Measurements from ENCODE around the gene PON3. TPM values are rescaled to one million over a fixed set of nuclear protein-coding genes. Genes with fewer than 3 reads are reported as not detected.
A peak's percentile ranks its signal among the peaks of the same experiment; 100 is the strongest.

The PON3 gene
- total RNA-seq, 4 donors from 2014 or later = 4.2 to 11.8 (median 8.6) TPM

DNA sequence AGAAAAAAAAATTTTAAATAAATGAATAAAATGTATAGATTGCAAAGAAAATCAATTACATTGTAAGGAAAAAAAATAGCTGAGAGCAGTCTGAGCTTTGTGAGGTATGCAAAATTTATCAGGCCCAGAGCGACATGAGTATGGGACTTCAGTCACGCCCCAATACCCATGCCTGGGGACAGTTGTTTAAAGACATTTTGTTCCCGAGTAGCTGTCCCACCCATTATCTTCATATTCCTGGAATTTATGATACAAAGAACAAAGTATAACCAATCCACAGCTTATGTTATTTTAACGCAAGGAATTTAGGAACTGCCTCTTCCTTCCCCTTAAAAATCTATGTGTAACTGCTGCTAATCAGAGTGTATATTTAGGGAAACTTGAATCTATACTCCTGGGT lies 40.2 kb upstream of the PON3 start:
- no peaks in the 10 kb centered on the region for H3K4me1 ChIP-seq
- H3K9me3 ChIP-seq = no peaks in the 10 kb centered on the region
- no peaks in the 10 kb centered on the region for H3K27me3 ChIP-seq
- no peak for TF ChIP-seq POLR2A (IDR thresholded peaks at IDR 0.05)
- TF ChIP-seq, protein P1, sequence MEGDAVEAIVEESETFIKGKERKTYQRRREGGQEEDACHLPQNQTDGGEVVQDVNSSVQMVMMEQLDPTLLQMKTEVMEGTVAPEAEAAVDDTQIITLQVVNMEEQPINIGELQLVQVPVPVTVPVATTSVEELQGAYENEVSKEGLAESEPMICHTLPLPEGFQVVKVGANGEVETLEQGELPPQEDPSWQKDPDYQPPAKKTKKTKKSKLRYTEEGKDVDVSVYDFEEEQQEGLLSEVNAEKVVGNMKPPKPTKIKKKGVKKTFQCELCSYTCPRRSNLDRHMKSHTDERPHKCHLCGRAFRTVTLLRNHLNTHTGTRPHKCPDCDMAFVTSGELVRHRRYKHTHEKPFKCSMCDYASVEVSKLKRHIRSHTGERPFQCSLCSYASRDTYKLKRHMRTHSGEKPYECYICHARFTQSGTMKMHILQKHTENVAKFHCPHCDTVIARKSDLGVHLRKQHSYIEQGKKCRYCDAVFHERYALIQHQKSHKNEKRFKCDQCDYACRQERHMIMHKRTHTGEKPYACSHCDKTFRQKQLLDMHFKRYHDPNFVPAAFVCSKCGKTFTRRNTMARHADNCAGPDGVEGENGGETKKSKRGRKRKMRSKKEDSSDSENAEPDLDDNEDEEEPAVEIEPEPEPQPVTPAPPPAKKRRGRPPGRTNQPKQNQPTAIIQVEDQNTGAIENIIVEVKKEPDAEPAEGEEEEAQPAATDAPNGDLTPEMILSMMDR (IDR thresholded peaks at IDR 0.05) = no peak
- intact Hi-C loops (cut with DNase I) = no loop called here
- H3K4me3 ChIP-seq (replicated peaks in 1 of 3) = no peak overlapping the region
- WGBS, 2 donors = 80 to 85% methylated on average over 4 of the region's 4 CpGs
- H3K27ac ChIP-seq = no peak overlapping the region
- no peak for DNase-seq
- no peaks in the 10 kb centered on the region for H3K36me3 ChIP-seq

DNA sequence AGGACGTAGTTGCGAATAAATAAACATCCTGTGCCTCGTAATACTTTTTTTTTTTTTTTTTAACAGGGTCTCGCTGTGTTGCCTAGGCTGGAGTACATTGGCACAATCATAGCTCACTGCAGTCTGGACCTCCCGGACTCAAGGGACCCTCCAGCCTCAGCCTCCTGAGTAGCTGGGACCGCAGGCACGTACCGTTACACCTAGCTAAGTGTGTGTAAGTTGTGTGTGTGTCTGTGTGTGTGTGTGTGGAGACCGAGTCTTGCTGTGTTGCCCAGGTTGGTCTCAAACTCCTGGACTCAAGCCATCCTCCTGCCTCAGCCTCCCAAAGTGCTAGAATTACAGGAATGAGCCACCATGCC lies 39.2 kb upstream of the PON3 start:
- WGBS, 2 donors = 39 to 61% methylated on average over 9 of the region's 9 CpGs
- Histone ChIP-seq H3K9me3 (no peaks in the 10 kb centered on the region), H3K36me3 (no peaks in the 10 kb centered on the region), H3K4me3 (replicated peaks in 1 of 3) (peak overlapping the region in 2 of 3 donors; percentile 58 to 73), H3K4me1 (no peaks in the 10 kb centered on the region), H3K27ac (peak overlapping the region; percentile 90 to 95 (median 92)), H3K27me3 (no peaks in the 10 kb centered on the region)
- no peak for TF ChIP-seq POLR2A (IDR thresholded peaks at IDR 0.05)
- TF ChIP-seq, protein P1 (IDR thresholded peaks at IDR 0.05) = no peak
- intact Hi-C loops (cut with DNase I) = no loop called here
- DNase-seq = peak in 1 of 2 donors; percentile 5

DNA sequence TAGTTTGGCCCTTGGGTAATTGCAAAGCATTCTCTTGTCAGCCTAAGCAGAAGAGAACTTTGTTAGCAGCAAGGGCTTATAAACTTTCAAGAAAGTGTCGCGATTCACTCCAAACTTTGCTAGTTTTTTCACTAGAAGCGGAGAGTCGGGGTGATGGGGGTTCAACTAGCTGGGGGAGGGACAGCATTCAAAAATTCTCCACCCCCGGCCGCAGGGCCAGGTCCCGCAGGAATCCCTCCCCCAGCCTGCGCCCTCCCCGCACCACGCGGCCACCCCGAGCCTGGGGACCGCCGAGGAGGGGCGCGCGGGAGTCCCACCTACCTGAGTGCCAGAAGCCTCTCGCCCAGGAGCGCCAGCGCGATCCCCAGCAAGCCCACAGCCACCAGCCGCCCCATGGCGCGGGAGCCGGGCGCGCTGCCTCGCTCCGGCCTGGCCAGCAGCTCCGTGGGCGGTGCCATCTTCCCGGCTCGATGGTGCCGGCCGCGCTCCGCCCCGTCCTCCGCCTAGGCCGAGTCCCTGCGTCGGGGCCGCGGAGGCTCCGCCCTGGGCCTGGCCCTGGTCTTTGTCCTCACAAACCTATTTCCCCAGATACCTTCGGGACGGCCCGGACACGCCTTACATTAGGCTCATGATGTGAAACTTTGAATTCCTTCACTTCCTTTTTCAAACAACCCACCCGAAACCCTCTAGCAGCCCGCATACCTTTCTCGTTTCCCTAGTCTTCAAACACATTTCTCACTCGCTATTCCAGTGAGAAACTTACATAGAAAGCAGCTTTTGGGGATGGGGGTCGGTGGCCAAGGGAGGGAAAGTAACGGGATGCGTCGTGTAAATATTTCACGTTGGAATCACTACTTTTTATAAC lies 38.6 kb upstream of the PON3 start, which contains the start of gene PON2:
PON2 (minus strand) TSS at position 472 of the 865 bp plus-strand sequence; CDS start at position 395, 77 bp downstream.
- Histone ChIP-seq H3K4me1 (no peaks in the 10 kb centered on the region), H3K4me3 (replicated peaks in 1 of 3) (peak within 1 kb of the TSS; percentile 47 to 73 (median 58)), H3K9me3 (no peaks in the 10 kb centered on the region), H3K36me3 (no peaks in the 10 kb centered on the region), H3K27ac (peak within 1 kb of the TSS; percentile 90 to 95 (median 92)), H3K27me3 (no peaks in the 10 kb centered on the region)
- peak; percentile 81 to 82 for DNase-seq
- whole genome bisulfite sequencing, 2 donors = 2 to 3% methylated on average over 33 to 39 of the region's 58 CpGs
- intact Hi-C loops (cut with DNase I) = no loop called here
- TF ChIP-seq, protein P1 (IDR thresholded peaks at IDR 0.05) = peak in 1 of 6 experiments; percentile 6
- peak in 1 of 2 donors; percentile 76 for TF ChIP-seq POLR2A (IDR thresholded peaks at IDR 0.05)

DNA sequence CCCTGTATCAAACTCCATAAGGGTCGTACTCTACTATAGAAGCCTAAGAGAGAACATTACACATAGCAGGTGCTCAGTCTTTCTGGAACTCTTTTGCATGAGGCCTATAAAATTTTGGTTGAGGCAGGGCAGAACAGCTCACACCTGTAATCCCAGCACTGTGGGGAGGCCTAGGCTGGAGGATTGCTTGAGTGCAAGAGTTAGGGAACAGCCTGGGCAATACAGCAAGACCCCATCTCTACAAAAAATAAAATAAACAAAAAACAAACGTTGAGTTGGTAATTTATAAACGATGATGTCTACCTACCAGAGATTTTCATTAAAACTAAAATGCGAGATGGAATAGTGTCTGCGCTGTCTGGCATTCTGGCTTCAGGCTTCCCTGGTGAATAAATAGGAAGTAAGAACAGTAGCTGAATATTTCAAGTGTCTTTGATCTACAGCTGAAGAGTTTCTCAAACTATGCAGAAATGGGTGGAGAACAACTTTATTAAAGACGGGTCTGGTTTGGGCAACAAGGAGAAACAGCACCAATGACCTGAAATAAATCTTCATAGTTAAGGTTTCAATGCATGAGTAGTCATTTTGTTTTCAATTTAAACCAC lies 37.9 kb upstream of the PON3 start:
- intact Hi-C loops (cut with DNase I) = no loop called here
- 57 to 58% methylated on average over 6 of the region's 6 CpGs for WGBS, 2 donors

More for the DNA sequence above, 37.9 kb upstream of the PON3 start:
- Histone ChIP-seq H3K4me3 (replicated peaks in 1 of 3) (peak overlapping the region; percentile 47 to 73 (median 58)), H3K4me1 (no peaks in the 10 kb centered on the region), H3K27ac (peak overlapping the region; percentile 90 to 95 (median 92)), H3K27me3 (no peaks in the 10 kb centered on the region), H3K36me3 (no peaks in the 10 kb centered on the region), H3K9me3 (no peaks in the 10 kb centered on the region)
- no peak for DNase-seq
- TF ChIP-seq, protein P1 (IDR thresholded peaks at IDR 0.05) = no peak
- TF ChIP-seq POLR2A (IDR thresholded peaks at IDR 0.05) = no peak
